Measurements from ENCODE around the gene SRPK2.

The SRPK2 gene

GRCh38 chr7:105136221-105136620, 252.5 kb downstream of the SRPK2 start:
- no peak for DNase-seq (ENCODE audit: low read depth in 3 of 3)

- no peak for DNase-seq (ENCODE audit: low read depth in 3 of 3)
These were observed 254.6 kb downstream of the SRPK2 start for GRCh38 chr7:105133986-105134655.

- DNase-seq (ENCODE audit: low read depth in 3 of 3): no peak
These were observed 255.4 kb downstream of the SRPK2 start for GRCh38 chr7:105133358-105133757.

GRCh38 chr7:105132835-105133234, 255.9 kb downstream of the SRPK2 start:
- DNase-seq (ENCODE audit: low read depth in 3 of 3): no peak

- DNase-seq (ENCODE audit: low read depth in 3 of 3): no peak
These were observed 256.4 kb downstream of the SRPK2 start for GRCh38 chr7:105132335-105132734.

GRCh38 chr7:105131890-105132289, 256.8 kb downstream of the SRPK2 start:
- DNase-seq (ENCODE audit: low read depth in 3 of 3): no peak

GRCh38 chr7:105131033-105131656, 257.6 kb downstream of the SRPK2 start:
- no peak for DNase-seq (ENCODE audit: low read depth in 3 of 3)

- DNase-seq (ENCODE audit: low read depth in 3 of 3): no peak
These were observed 258.1 kb downstream of the SRPK2 start for GRCh38 chr7:105130580-105130979.

- DNase-seq (ENCODE audit: low read depth in 3 of 3): no peak
These were observed 258.7 kb downstream of the SRPK2 start for GRCh38 chr7:105130048-105130447.

GRCh38 chr7:105127179-105127578, 261.5 kb downstream of the SRPK2 start:
- peak in 1 of 3 experiments; percentile 29 for DNase-seq (ENCODE audit: low read depth in 3 of 3)

GRCh38 chr7:105126436-105126975, 262.2 kb downstream of the SRPK2 start:
- no peak for DNase-seq (ENCODE audit: low read depth in 3 of 3)

- DNase-seq (ENCODE audit: low read depth in 3 of 3): no peak
These were observed 263.0 kb downstream of the SRPK2 start for GRCh38 chr7:105125745-105126144.

- DNase-seq (ENCODE audit: low read depth in 3 of 3): no peak
These were observed 266.1 kb downstream of the SRPK2 start for GRCh38 chr7:105122619-105123018.

- DNase-seq (ENCODE audit: low read depth in 3 of 3): no peak
These were observed 269.8 kb downstream of the SRPK2 start for GRCh38 chr7:105118612-105119600.

- no peak for DNase-seq (ENCODE audit: low read depth in 3 of 3)
These were observed 276.0 kb downstream of the SRPK2 start for GRCh38 chr7:105112440-105113418.

GRCh38 chr7:105107458-105107857, 281.3 kb downstream of the SRPK2 start:
- DNase-seq (ENCODE audit: low read depth in 3 of 3): no peak

GRCh38 chr7:105106473-105106872, 282.2 kb downstream of the SRPK2 start:
- DNase-seq (ENCODE audit: low read depth in 3 of 3): no peak

- no peak for DNase-seq (ENCODE audit: low read depth in 3 of 3)
These were observed 283.1 kb downstream of the SRPK2 start for GRCh38 chr7:105105579-105105978.

- no peak for DNase-seq (ENCODE audit: low read depth in 3 of 3)
These were observed 286.0 kb downstream of the SRPK2 start for GRCh38 chr7:105102557-105103352.

- no peak for DNase-seq (ENCODE audit: low read depth in 3 of 3)
These were observed 286.9 kb downstream of the SRPK2 start for GRCh38 chr7:105101864-105102263.
